ENCODE data around the gene SPOCK2.

- no peak for TF ChIP-seq ZNF274 (IDR thresholded peaks at IDR 0.05; ENCODE audit: insufficient read depth, insufficient read length)
- no peak for TF ChIP-seq CEBPB (IDR thresholded peaks at IDR 0.05; ENCODE audit: borderline replicate concordance in 1 of 2, low read depth in 2 of 2, low read length in 2 of 2)
- TF ChIP-seq MTA3 (IDR thresholded peaks at IDR 0.05; ENCODE audit: borderline replicate concordance, low read length) = no peak
- no peak for TF ChIP-seq RFX5 (IDR thresholded peaks at IDR 0.05; ENCODE audit: low read depth, low read length)
- TF ChIP-seq POLR2AphosphoS2 (IDR thresholded peaks at IDR 0.05; ENCODE audit: low read depth, low read length) = no peak
- no peak for TF ChIP-seq CTCF (IDR thresholded peaks at IDR 0.05 in 2 of 3, conservative IDR thresholded peaks at IDR 0.05 in 1 of 3; ENCODE audit: control insufficient read depth in 2 of 3, extremely low read depth in 1 of 3, insufficient read depth in 1 of 3, low read depth in 3 of 3, low read length in 3 of 3)
- TF ChIP-seq USF2 (IDR thresholded peaks at IDR 0.05; ENCODE audit: borderline replicate concordance, low read depth, low read length) = no peak
- TF ChIP-seq ESRRA (IDR thresholded peaks at IDR 0.05; ENCODE audit: low read length) = no peak
- no peak for TF ChIP-seq CHD2 (IDR thresholded peaks at IDR 0.05; ENCODE audit: borderline replicate concordance, low read depth, low read length)
- no peak for TF ChIP-seq PAX8 (IDR thresholded peaks at IDR 0.05)
- no peak for TF ChIP-seq BCL3 (IDR thresholded peaks at IDR 0.05; ENCODE audit: borderline replicate concordance, insufficient read depth, low read depth, low read length, poor library complexity, severe bottlenecking)
These were observed 51.1 kb downstream of the SPOCK2 start for GRCh38 chr10:72037266-72037665.

All from GM12878 (cell line).